GM13976 (cell line): ENCODE measurements around the gene RRP1B.

ENCODE experiments used
- DNase-seq: peaks from one replicate; pipeline ENCODE4 v3.0.0; 2012; ENCODE audit warnings: low spot score
- CTCF ChIP-seq: IDR thresholded peaks from 2 replicates; pipeline ENCODE4 v1.5.1; 2012; ENCODE audit warnings: borderline replicate concordance, mild to moderate bottlenecking; ENCODE audit not compliant: insufficient read depth; ENCODE audit errors: extremely low read depth, missing control alignments, control extremely low read depth
- in situ Hi-C: fragments of 300-500 bp; cut with MboI; formaldehyde crosslinking; loops from one replicate; pipeline ENCODE4 v1.12.0; 2022; ENCODE audit warnings: low sequenced_read_pairs, mixed read lengths, inconsistent platforms; ENCODE audit not compliant: unreplicated experiment

The RRP1B gene

GRCh38 chr21:43734928-43735229, 75.5 kb downstream of the RRP1B start:
- no peak for TF ChIP-seq CTCF
- in situ Hi-C loops: no loop called here
- no peak for DNase-seq

GRCh38 chr21:43735236-43736091, 76.1 kb downstream of the RRP1B start:
- in situ Hi-C loops: no loop called here
- no peak for TF ChIP-seq CTCF
- no peak for DNase-seq

- TF ChIP-seq CTCF: no peak
- in situ Hi-C loops: no loop called here
- no peak for DNase-seq
Observed at GRCh38 chr21:43736224-43736883, 77.0 kb downstream of the RRP1B start.

- in situ Hi-C loops: no loop called here
- no peak for DNase-seq
- TF ChIP-seq CTCF: no peak
Observed at GRCh38 chr21:43737158-43737950, 78.0 kb downstream of the RRP1B start.

GRCh38 chr21:43739621-43740435, 80.5 kb downstream of the RRP1B start:
- in situ Hi-C loops: no loop called here
- no peak for DNase-seq
- no peak for TF ChIP-seq CTCF
